SU-DHL-6 (cell line): ENCODE measurements around the gene FRS2.

Source experiments
- H2AFZ ChIP-seq: fragments of 200-600 bp; sonication (generic); 2 replicates; pipeline ENCODE4 v1.6.1; 2014; ENCODE audit warnings: low read depth, mild to moderate bottlenecking, moderate library complexity, mixed read lengths, antibody characterized with exemption, low read length; ENCODE audit not compliant: severe bottlenecking
- H3F3A ChIP-seq: fragments of 200-600 bp; shearing (Covaris generic); 2 replicates; pipeline ENCODE4 v1.6.0; 2016; ENCODE audit warnings: antibody characterized with exemption, mild to moderate bottlenecking; ENCODE audit not compliant: insufficient read depth
- H3K27ac ChIP-seq: fragments of 200-600 bp; sonication (generic); 2 replicates; pipeline ENCODE4 v1.5.1; 2016; ENCODE audit warnings: low read depth, mild to moderate bottlenecking, low read length, moderate library complexity, mixed read lengths
- H3K27me3 ChIP-seq: fragments of 200-600 bp; sonication (generic), shearing (Covaris generic); 2 replicates; pipeline ENCODE4 v1.6.0; 2014; ENCODE audit warnings: mild to moderate bottlenecking, low read length
- H3K36me3 ChIP-seq: fragments of 200-600 bp; sonication (generic); 2 replicates; pipeline ENCODE4 v1.6.1; 2014; ENCODE audit warnings: mild to moderate bottlenecking, low read length, mixed read lengths
- H3K4me2 ChIP-seq: fragments of 300-600, 200-600 bp; shearing (Covaris generic), sonication (generic); 2 replicates; pipeline ENCODE4 v1.6.0; 2014; ENCODE audit warnings: low read length, low read depth, mild to moderate bottlenecking; ENCODE audit not compliant: poor library complexity, severe bottlenecking
- H3K4me3 ChIP-seq: fragments of 200-600 bp; sonication (generic); 2 replicates; pipeline ENCODE4 v1.5.1; 2014; ENCODE audit warnings: antibody characterized with exemption, low read length, mild to moderate bottlenecking, mixed read lengths; ENCODE audit not compliant: insufficient read depth, poor library complexity, severe bottlenecking
- H3K79me2 ChIP-seq: fragments of 200-600 bp; sonication (generic); 2 replicates; pipeline ENCODE4 v1.6.1; 2014; ENCODE audit warnings: mild to moderate bottlenecking, low read length, moderate library complexity; ENCODE audit not compliant: insufficient read depth
- H3K9ac ChIP-seq: fragments of 200-600 bp; sonication (generic); 2 replicates; pipeline ENCODE4 v1.7.0; 2014; ENCODE audit warnings: mild to moderate bottlenecking, low read length
- H3K9me2 ChIP-seq: fragments of 200-600 bp; sonication (generic); replicated peaks from 2 replicates; pipeline ENCODE4 v1.6.1; 2014; ENCODE audit warnings: low read length; ENCODE audit not compliant: insufficient read depth
- H3K9me3 ChIP-seq: fragments of 200-600 bp; sonication (generic); 2 replicates; pipeline ENCODE4 v1.6.1; 2014; ENCODE audit warnings: low read length, mixed read lengths; ENCODE audit not compliant: insufficient read depth
- H4K20me1 ChIP-seq: fragments of 200-600 bp; sonication (generic); 2 replicates; pipeline ENCODE4 v1.6.1; 2014; ENCODE audit warnings: low read depth, mild to moderate bottlenecking, antibody characterized with exemption, low read length, moderate library complexity, mixed read lengths
- CTCF ChIP-seq: fragments of 200-600 bp; sonication (generic); IDR thresholded peaks from one replicate; pipeline ENCODE4 v1.5.1; 2017; ENCODE audit warnings: antibody characterized with exemption, mild to moderate bottlenecking, low read length, moderate library complexity; ENCODE audit not compliant: insufficient read depth, poor library complexity, severe bottlenecking
- EZH2phosphoT487 ChIP-seq: fragments of 200-600 bp; sonication (generic), shearing (Covaris generic); conservative IDR thresholded peaks from 2 replicates; pipeline ENCODE4 v1.6.1; 2018; ENCODE audit warnings: mild to moderate bottlenecking, antibody characterized with exemption, low read length, moderate library complexity, mixed read lengths

FRS2 gene

GRCh38 chr12:69474456-69474855 is 4.3 kb downstream of the FRS2 start:
- Histone ChIP-seq H3K36me3 (no peaks in the 10 kb centered on the region), H3K79me2 (peaks cover 76% of the 10 kb centered on the region), H3F3A (0 out of 2 replicates have a peak, but pooled peaks cover 3% of the 10 kb centered on the region), H3K4me3 (no peak overlapping the region), H3K27me3 (no peaks in the 10 kb centered on the region), H2AFZ (no peak overlapping the region), H3K27ac (no peak overlapping the region), H3K4me2 (no peak overlapping the region), H3K9me3 (no peaks in the 10 kb centered on the region), H3K9ac (no peak overlapping the region), H4K20me1 (no peaks in the 10 kb centered on the region), H3K9me2 (no peaks in the 10 kb centered on the region)
- TF ChIP-seq EZH2phosphoT487 (no peak), CTCF (no peak)

- Histone ChIP-seq H3F3A (0 out of 2 replicates have a peak, but pooled peaks cover 3% of the 10 kb centered on the region), H3K36me3 (no peaks in the 10 kb centered on the region), H2AFZ (no peak overlapping the region), H3K4me3 (no peak overlapping the region), H4K20me1 (peaks cover 4% of the 10 kb centered on the region; the same call in 1 of the 2 replicates), H3K27ac (no peak overlapping the region), H3K9ac (no peak overlapping the region), H3K9me3 (no peaks in the 10 kb centered on the region), H3K4me2 (no peak overlapping the region), H3K9me2 (no peaks in the 10 kb centered on the region), H3K27me3 (no peaks in the 10 kb centered on the region), H3K79me2 (peaks cover 84% of the 10 kb centered on the region)
- TF ChIP-seq EZH2phosphoT487 (no peak), CTCF (no peak)
Measured at GRCh38 chr12:69475237-69475975, 5.2 kb downstream of the FRS2 start.

- Histone ChIP-seq H3K9ac (no peak overlapping the region), H3K27ac (no peak overlapping the region), H3K27me3 (no peaks in the 10 kb centered on the region), H3K9me3 (no peaks in the 10 kb centered on the region), H4K20me1 (peaks cover 10% of the 10 kb centered on the region), H3K4me3 (no peak overlapping the region), H3K79me2 (peaks cover 84% of the 10 kb centered on the region), H3K36me3 (no peaks in the 10 kb centered on the region), H3K4me2 (no peak overlapping the region), H2AFZ (no peak overlapping the region), H3F3A (peaks cover 2% of the 10 kb centered on the region; the same call in 1 of the 2 replicates), H3K9me2 (no peaks in the 10 kb centered on the region)
- TF ChIP-seq EZH2phosphoT487 (no peak), CTCF (no peak)
Measured at GRCh38 chr12:69476276-69477017, 6.3 kb downstream of the FRS2 start.
